ENCODE results near the gene THOC3.
"Not testable (repeated sequence)": the region's sequence is repeated elsewhere in the genome, so short reads cannot be mapped to it uniquely, and the experiment has no call there.

The THOC3 gene

DNA sequence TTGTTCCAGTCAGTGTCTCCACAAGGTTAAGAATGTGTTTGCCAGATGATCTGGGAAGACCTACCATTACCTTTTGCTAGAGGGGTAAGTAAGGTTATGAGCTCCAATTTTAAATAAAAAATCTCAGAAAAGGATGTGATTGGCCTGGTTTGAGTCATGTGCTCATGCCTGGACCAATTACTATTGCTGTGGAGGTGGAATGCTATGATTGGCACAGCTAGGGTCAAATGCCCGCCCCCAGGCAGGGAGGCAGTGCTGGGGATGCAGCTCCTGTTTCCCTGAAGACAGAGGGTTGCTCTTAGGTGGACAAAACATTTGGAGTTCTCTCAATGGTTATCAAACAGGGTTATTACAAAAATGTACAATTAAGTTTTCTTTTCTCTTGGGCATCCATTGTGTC, 29.6 kb downstream of the THOC3 start:
- not testable (repeated sequence) for DNase-seq (ENCODE audit: low spot score)

- not testable (repeated sequence) for DNase-seq (ENCODE audit: low spot score)
These were observed 39.4 kb downstream of the THOC3 start for GRCh38 chr5:175928752-175929151.

GRCh38 chr5:175925106-175925505, 43.0 kb downstream of the THOC3 start:
- DNase-seq (ENCODE audit: low spot score): not testable (repeated sequence)

- no peak for DNase-seq (ENCODE audit: low spot score)
These were observed 45.8 kb downstream of the THOC3 start for GRCh38 chr5:175922192-175922885.

DNA sequence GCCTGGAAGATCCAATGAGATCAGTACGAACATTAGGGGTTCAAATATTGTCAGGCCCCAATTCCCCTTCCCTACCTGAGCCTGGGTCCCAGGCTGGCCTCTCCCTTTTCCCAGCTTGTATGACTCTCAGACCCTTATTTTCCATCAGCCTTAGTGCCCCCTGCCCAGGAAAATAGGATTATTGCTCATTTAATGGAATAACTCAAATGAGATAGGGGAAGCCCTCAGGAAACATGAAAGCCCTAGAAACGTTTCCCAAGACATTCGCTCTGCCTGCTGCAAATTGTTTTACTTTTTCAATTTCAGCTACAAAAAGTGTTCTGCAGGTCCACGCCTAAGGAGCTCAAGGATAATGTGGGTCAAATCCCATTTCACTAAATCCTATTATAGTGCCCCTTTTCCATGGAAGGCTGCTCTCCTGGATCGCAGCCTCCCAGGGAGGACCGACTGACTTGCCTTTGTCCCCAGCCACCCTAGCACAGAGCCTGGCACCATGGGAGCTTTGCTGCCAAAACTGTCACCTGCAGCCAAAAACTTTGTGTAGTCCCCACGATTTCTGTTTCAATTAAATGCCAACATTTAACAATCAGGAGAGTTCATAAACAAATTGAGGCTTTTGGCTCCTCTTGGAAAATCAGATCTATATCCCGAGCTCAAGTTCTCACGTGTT, 46.9 kb downstream of the THOC3 start:
- no peak for DNase-seq (ENCODE audit: low spot score)

- DNase-seq (ENCODE audit: low spot score): no peak
These were observed 47.8 kb downstream of the THOC3 start for GRCh38 chr5:175920231-175920811.

- not testable (repeated sequence) for DNase-seq (ENCODE audit: low spot score)
These were observed 52.8 kb downstream of the THOC3 start for GRCh38 chr5:175915066-175916037.

GRCh38 chr5:175913835-175914672, 54.1 kb downstream of the THOC3 start:
- not testable (repeated sequence) for DNase-seq (ENCODE audit: low spot score)

DNA sequence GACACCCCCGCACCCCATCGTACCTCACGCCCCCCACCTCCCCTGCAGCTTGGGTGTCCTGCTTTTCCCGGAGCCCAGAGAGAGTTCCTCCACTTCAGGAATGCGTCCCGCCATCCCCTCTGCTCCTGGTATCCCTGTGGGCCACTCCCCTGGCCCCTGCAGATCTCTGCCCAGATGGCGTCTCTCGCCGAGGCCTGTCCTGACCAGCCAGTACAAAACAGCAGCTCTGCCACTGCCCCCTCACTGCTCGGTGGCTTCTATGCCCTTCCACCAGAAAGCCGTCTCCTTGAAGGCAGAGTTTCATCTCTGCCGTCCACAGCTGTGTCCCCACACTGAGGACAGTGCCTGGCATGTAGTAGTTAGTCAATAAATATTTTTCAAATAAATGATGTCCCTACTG, 58.0 kb downstream of the THOC3 start:
- not testable (repeated sequence) for DNase-seq (ENCODE audit: low spot score)
